Stimulated activated CD4-positive, alpha-beta T cell treated with anti-CD3 and anti-CD28 coated beads, Interleukin-1b, Interleukin-23, amount 100 ng/mL, for 24 hours (primary cell): ENCODE data around the gene LIN7A.
"Not testable (repeated sequence)": the region's sequence is repeated elsewhere in the genome, so short reads cannot be mapped to it uniquely, and the experiment has no call there.

ENCODE experiments used
- DNase-seq, 4 experiments: peaks; one replicate each; pipeline ENCODE4 v3.0.0-alpha.2; 2020; ENCODE audit warnings: low read depth in 4 of 4, low spot score in 1 of 4

Gene LIN7A

GRCh38 chr12:80924437-80924836, 13.3 kb downstream of the LIN7A start:
- no peak for DNase-seq

DNA sequence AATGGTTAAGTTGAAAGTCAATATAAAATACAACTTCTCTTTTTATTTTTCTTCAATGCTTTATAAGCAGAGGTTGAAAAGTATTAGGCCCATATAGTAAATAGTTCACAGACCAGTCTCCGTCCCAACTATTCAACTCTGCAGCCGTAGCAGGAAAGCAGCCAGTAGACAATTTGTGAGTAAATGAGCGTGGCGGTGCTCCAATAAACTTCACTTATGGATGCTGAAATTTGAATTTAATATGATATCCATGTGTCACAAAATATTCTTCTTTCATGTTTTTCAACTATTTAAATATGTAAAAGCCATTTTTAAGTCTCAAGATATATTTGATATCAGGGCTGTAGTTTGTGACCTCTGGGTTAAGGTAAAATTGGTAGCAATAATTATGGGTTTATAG, 17.7 kb downstream of the LIN7A start:
- DNase-seq = no peak

DNA sequence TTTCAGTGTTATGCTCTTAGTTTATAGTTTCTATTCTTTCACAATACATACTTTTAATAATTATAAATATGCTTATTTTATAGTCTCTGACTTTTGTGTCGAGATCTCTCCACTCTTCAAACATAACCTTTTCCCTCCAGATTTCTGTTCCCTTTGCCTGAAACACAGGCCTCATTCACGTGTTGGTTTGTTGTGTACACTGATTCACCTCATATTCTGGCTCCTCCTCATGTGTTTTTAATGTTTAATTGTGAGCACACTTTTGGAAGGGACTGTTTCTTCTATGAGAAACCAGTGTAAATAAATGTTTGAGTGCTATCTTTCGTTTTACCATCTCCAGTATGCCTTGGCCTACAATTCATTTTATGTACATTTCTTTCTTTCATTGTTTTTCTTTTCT, 20.1 kb downstream of the LIN7A start:
- DNase-seq = no peak

DNA sequence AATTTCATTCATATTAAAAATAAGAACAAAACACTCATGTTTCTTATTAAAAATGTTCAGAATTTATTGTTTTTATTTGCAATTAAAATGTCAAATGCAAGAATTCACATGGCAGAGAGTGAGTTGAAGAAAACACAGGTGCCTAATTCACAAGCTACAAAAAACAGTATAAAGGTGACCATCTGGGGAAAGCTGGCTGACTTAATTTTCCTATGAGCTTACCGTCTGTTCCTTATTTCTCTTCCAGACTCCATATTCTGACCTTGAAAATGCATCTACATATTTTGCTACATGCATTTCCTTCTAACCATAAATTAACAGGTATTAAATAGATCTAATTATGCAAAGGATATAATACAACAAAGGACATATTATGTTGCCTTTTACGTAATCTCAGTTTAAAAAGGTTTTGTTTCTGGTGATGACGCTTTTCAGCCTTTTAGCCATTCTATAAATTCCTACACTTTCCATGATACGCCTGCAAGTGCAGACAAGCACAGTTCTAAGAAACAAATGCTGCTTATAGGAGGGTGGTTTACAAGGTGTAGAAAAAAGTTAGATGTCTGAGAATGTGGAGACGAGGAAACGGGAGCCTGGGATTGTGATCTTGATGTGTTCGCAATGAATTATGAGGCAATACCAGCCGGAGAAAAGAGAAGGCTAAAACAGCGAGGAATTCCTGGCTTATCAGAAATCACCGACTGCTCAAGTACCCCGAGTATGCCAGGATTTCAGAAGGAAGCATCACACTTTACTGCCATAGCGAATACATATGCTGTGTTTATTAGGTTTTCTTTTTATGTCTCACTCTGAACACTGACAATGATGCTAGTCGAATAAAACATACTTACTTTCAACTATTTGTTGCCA, 24.6 kb downstream of the LIN7A start:
- no peak for DNase-seq

GRCh38 chr12:80909370-80909769, 28.4 kb downstream of the LIN7A start:
- DNase-seq = no peak

DNA sequence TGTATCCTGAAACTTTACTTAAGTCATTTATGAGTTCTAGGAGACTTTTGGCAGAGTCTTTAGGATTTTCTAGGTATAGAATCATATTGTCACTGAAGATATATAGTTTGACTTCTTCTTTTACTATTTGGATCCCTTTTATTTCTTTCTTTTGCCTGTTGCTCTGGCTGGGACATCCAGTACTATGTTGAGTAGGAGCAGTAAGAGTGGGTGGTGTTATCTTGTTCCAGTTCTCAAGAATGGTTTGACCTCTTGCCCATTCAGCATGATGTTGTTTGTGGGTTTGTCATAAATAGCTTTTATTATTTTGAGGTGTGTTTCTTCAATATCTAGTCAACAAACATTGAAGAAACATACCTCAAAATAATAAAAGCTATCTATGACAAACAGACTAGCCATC, 35.0 kb downstream of the LIN7A start:
- no peak for DNase-seq

DNA sequence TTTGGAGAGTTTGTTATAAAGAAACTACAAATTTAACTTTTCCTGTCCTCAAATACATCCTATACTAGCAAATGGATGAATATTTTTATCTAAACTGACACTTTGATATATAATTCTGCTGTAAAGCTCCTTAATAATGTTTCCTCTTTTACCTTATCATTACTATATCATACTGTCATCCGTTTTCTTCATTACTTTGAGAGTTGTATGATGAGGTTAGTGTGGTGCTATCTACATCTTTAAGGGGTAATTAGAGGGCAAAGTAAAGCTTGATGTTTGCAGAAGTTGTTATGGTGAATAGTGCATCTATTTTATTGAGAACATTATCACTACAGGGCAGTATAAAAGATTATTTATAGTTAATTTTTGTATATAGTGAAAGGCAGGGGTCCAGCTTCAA, 36.1 kb downstream of the LIN7A start:
- DNase-seq = no peak

- no peak for DNase-seq
These were observed 42.5 kb downstream of the LIN7A start for GRCh38 chr12:80895240-80895639.

DNA sequence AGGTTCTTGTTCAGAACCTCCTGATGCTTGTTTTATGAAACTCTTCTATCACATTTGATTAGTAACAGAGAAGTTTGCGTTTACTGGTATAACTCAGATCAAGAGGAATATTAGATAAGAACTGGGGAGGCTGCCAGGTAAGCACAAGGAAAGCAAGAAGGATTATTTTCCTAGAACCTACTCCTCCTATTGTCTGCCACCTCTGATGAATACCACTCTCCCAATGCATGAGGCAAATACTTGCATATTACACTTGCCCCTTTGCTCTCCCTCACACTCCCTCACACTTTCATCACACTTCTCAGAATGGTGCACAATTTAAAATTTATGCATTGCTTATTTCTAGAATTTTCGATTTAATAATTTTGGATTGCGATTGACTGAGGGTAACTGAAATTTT, 43.6 kb downstream of the LIN7A start:
- no peak for DNase-seq

GRCh38 chr12:80892597-80893445, 44.9 kb downstream of the LIN7A start:
- no peak for DNase-seq

DNA sequence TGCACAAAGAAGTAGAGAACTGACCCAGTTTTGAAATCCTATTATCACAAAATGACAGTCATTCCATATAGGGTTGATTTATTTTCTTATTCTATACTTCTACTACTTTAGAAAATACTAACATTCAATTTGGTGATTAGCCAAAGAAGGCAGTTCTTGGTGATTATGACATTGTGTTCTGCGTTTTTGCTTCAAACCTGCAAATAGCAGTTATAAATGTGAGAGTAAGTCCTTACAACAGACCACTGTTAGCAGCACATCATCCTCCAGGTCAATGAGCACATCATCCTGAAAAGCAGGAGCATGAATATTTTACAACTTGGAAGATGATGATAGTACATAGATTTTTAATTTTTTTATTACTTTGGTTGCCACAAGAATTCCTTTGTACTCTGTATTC, 53.1 kb downstream of the LIN7A start:
- DNase-seq = no peak

GRCh38 chr12:80881106-80881505, 56.6 kb downstream of the LIN7A start:
- DNase-seq = no peak

GRCh38 chr12:80878452-80878851, 59.3 kb downstream of the LIN7A start:
- not testable (repeated sequence) for DNase-seq

DNA sequence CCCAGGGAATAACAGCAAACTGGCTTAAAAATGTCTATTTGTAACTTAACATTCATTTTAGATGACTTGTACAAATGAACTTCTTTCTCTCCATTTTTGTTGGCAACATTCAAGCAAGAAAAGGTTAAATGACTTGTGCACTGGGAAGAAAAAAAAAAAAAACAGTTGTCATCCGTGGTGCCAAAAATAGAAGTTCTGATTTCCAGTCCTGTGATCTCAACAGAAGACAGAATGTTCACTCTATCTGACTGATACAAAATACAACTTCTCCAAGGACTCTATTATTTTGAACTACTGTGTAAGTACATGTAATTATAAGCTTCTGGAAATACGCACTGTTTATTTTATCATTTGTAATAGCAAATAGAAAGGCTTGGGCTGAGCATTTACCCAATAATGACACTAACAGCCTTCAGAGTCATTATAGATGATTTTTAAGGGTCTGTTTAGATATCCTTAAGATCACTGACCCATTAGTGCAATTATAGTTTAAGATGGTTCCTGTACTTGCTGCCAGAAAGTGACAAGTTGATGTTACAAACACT, 59.9 kb downstream of the LIN7A start:
- no peak for DNase-seq

DNA sequence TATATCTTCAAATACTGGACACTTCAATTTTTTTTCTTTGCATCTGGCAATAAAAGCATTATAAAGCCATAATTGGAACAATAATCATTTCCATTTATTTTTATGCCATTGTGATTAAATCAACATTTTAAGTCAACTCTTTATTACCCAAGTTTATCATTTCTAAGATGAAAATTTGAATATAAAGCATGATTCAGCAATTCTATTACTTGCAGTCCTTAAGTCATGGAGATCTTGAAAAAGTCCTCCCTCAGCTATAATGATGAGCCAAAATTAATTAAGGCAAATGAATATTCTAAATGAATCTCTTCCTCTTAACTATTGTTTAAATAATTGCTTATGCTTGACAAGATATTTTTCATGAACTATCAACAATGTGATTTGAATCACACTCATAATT, 65.7 kb downstream of the LIN7A start:
- DNase-seq = no peak

- no peak for DNase-seq
These were observed 68.5 kb downstream of the LIN7A start for GRCh38 chr12:80869264-80869663.

DNA sequence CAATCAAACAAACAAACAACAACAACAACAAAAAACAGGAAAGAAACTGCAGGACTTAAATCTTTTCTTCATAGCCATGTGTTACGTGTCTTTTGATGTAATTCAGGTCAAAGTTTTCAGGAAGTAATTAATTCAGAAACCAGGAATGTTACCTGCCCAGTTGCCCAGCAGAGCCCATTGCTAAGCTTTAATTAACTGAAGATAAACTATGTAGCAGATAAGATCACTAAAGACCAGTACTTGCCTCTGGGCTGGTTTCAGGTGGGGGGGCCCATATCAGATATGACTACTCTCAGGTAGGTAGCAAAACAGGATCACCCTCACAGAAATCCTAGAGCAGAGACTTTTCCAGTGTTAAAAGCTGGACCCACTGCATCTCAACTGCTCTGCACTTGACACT, 69.2 kb downstream of the LIN7A start:
- no peak for DNase-seq

DNA sequence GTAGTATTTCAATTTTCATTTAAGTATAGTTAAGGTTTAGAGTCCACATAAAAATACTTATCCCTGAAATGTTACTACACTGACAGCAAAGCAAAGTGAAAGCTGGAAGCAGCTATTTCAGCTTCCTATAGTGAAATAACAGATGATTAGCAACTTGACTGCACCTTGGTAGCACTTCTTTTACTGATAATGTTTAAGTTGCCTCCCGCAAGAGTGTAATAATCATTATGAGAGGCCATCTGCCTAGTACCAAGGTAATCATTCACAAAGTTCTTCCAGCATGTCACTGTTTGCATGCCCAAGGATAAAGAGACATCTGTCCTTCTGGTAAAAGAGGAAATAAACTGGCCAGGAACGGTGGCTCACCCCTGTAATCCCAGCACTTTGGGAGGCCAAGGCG, 69.8 kb downstream of the LIN7A start:
- DNase-seq = no peak

DNA sequence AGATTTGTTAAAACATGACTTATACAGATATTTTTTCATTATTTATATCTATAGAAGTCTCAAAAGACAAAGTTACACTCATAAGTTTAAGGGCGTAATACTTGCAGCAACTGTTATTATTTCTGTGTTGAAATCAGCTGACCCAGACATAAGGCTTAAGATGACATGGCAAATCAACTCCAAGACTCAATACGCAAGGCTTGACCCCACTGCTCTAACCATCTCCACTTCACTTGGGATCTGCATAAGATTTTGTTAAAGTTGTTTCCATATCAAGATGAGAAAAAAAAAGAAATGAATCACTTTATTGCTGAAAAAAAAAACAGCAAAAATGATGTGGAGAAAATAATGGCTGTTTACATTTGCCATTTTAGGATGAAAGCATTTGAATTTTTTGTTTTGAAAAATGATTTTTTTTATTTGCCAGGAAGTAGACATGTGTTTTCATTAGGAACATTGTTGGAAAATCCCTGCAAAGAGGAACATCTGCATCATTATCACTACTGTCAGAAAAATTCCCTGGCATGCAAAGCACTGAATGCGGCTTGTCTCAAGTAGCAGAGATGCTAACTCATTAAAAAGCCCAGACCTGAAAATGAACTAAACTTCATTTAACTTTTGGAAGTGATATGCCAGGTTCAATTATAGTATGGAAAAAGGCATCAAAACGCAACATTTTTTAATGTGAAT, 73.5 kb downstream of the LIN7A start:
- no peak for DNase-seq

DNA sequence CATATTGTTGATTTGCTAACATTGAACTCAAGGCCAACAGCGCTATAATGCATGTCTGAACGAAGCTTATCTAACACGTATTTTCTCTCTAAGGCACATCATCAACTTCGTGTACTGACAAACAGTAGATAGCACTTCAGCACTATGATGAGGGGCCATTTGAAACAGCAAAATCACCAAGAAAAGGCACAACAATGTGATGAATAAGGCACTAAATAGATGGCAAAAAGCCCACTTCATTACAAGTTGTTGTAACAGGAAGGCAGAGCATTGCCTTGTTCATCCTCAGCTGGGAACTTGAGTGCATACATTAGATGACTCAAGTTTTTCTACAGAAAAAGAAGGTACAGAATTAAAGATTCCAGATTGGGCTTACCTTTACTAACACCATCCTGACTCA, 75.2 kb downstream of the LIN7A start:
- DNase-seq = no peak

DNA sequence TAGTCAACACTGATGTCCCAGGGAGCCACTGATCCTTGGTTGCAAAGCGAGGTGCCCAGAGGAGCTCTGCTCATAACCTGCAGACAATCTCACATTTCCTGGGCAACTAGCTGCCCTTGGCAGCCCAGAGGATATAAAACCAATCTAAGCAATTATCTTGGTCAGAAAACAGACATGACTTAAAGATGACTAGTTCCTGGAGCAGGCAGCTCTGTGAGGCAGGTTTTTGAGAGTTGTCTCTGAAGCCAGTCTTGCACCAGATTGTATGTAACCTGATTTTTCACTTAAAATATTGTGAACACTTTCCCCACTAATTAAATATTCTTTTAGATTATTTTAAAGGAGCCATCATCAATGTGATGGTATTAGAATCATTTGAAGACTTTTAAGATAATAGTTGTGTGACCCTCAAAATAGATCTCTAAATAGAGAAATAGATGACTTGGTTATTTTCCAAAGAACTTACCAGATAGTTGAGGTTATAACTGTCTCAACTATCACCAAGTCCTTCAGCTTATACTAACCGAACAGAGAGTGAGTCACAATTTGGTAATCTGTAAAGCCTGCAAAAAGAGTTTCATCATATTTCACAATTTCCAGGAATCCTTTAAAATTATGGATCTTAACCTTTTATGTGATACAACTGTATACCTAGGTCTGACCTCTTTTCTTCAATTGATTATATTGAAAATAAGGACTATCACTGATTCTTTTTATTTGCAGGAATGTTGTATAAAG, 75.9 kb downstream of the LIN7A start:
- DNase-seq = no peak
